H1 (cell line): ENCODE measurements around the gene EEF1AKMT3. TPM values are rescaled to one million over a fixed set of nuclear protein-coding genes. Genes with fewer than 3 reads are reported as not detected.

Experiments used
- CTCF ChIA-PET: fragments of 300-600 bp; sonication (Branson Sonifier 250); formaldehyde crosslinking; loops from one replicate; lab custom pipeline; 2021; ENCODE audit not compliant: partially characterized antibody; lab: Charles Lee
- POLR2A ChIA-PET: fragments of 300-600 bp; sonication (Branson Sonifier 250); formaldehyde crosslinking; loops from one replicate; lab custom pipeline; 2021; ENCODE audit warnings: inconsistent platforms; ENCODE audit not compliant: partially characterized antibody; lab: Charles Lee
- DNase-seq, 2 experiments: peaks; one replicate each; pipeline versions ENCODE4 v3.0.0 to v3.0.0-alpha.2; 2010 to 2022; ENCODE audit warnings: low spot score in 2 of 2, low read depth in 1 of 2, mixed read lengths in 1 of 2
- FAIRE-seq: peaks from 2 replicates; lab custom pipeline; 2011; peaks lifted over from hg19 to GRCh38; lab: Jason Lieb, UNC
- H2AFZ ChIP-seq: 2 replicates; pipeline ENCODE4 v1.8.1; 2012; ENCODE audit warnings: low read length, inconsistent platforms
- H2AK5ac ChIP-seq: 2 replicates; pipeline ENCODE4 v1.6.1; 2013; ENCODE audit warnings: low read depth, low read length
- H2BK120ac ChIP-seq: replicated peaks from 2 replicates; pipeline ENCODE3; 2013; ENCODE audit warnings: low read depth, low read length, inconsistent platforms
- H2BK12ac ChIP-seq: 2 replicates; pipeline ENCODE4 v1.6.1; 2013; ENCODE audit warnings: low read depth, low read length
- H2BK15ac ChIP-seq: 2 replicates; pipeline ENCODE4 v1.6.1; 2013; ENCODE audit warnings: low read length
- H2BK20ac ChIP-seq: 2 replicates; pipeline ENCODE4 v1.6.1; 2013; ENCODE audit warnings: low read length
- H2BK5ac ChIP-seq: 2 replicates; pipeline ENCODE4 v1.6.1; 2013; ENCODE audit warnings: low read depth, low read length
- H3K14ac ChIP-seq: 2 replicates; pipeline ENCODE4 v1.6.1; 2013; ENCODE audit warnings: inconsistent platforms; ENCODE audit not compliant: insufficient read length
- H3K18ac ChIP-seq: 2 replicates; pipeline ENCODE4 v1.6.1; 2013; ENCODE audit warnings: low read length; ENCODE audit errors: extremely low read depth
- H3K23ac ChIP-seq: 2 replicates; pipeline ENCODE4 v1.6.1; 2013; ENCODE audit warnings: inconsistent platforms; ENCODE audit not compliant: insufficient read length
- H3K23me2 ChIP-seq: 2 replicates; pipeline ENCODE4 v1.6.1; 2013; ENCODE audit warnings: low read depth, low read length
- H3K27ac ChIP-seq: 2 replicates; pipeline ENCODE4 v1.6.1; 2011; ENCODE audit warnings: low read depth, low read length, inconsistent platforms
- H3K27me3 ChIP-seq, 4 experiments: replicated peaks in 1 of 4; 1 replicate in 1 of 4; 2 replicates in 3 of 4; pipeline versions ENCODE4 v1.6.1 to v1.8.1; 2011 to 2013; ENCODE audit warnings: low read length in 3 of 4, mild to moderate bottlenecking in 3 of 4, inconsistent platforms in 2 of 4, mixed read lengths in 2 of 4, moderate library complexity in 1 of 4; ENCODE audit not compliant: control insufficient read depth in 3 of 4, insufficient read depth in 3 of 4; ENCODE audit errors: extremely low read depth in 1 of 4
- H3K36me3 ChIP-seq, 4 experiments: 2 replicates each; pipeline versions ENCODE4 v1.6.1 to v1.8.1; 2011 to 2013; ENCODE audit warnings: mild to moderate bottlenecking in 4 of 4, low read length in 3 of 4, moderate library complexity in 2 of 4, control low read depth in 1 of 4, inconsistent platforms in 1 of 4; ENCODE audit not compliant: insufficient read depth in 4 of 4, control insufficient read depth in 2 of 4
- H3K4ac ChIP-seq: replicated peaks from 2 replicates; pipeline ENCODE3; 2013; ENCODE audit warnings: low read length, low read depth, mixed read lengths, inconsistent platforms; ENCODE audit not compliant: insufficient read length
- H3K4me1 ChIP-seq, 4 experiments: replicated peaks in 1 of 4; 1 replicate in 1 of 4; 2 replicates in 3 of 4; pipeline versions ENCODE4 v1.6.1 to v1.8.1; 2011 to 2013; ENCODE audit warnings: low read length in 3 of 4, inconsistent platforms in 2 of 4, mixed read lengths in 1 of 4; ENCODE audit not compliant: insufficient read depth in 4 of 4, control insufficient read depth in 3 of 4
- H3K4me2 ChIP-seq, 2 experiments: 2 replicates each; pipeline versions ENCODE4 v1.6.1 to v1.8.1; 2011 to 2013; ENCODE audit warnings: low read depth in 2 of 2, low read length in 2 of 2, control low read depth in 1 of 2, inconsistent platforms in 1 of 2, mild to moderate bottlenecking in 1 of 2; ENCODE audit not compliant: insufficient read depth in 1 of 2
- H3K4me3 ChIP-seq, 4 experiments: fragments of 200-600, 300-600 bp in 1 of 4; sonication (generic), shearing (Covaris generic), sonication (Bioruptor Twin) in 1 of 4; 2 replicates each; pipeline versions ENCODE4 v1.5.1 to v1.8.1; 2011 to 2016; ENCODE audit warnings: low read length in 4 of 4, low read depth in 3 of 4, control low read depth in 2 of 4, inconsistent platforms in 2 of 4, mild to moderate bottlenecking in 2 of 4, mixed read lengths in 1 of 4, moderate library complexity in 1 of 4; ENCODE audit not compliant: insufficient read depth in 2 of 4; ENCODE audit errors: extremely low read depth in 1 of 4
- H3K56ac ChIP-seq: replicated peaks from 2 replicates; pipeline ENCODE3; 2013; ENCODE audit warnings: low read depth, mild to moderate bottlenecking, mixed read lengths, low read length, inconsistent platforms; ENCODE audit not compliant: insufficient read length
- H3K79me1 ChIP-seq: 2 replicates; pipeline ENCODE4 v1.6.1; 2013; ENCODE audit warnings: low read depth, low read length, control low read depth
- H3K79me2 ChIP-seq, 2 experiments: 2 replicates each; pipeline versions ENCODE4 v1.6.1 to v1.8.1; 2012 to 2013; ENCODE audit warnings: low read length in 2 of 2, mild to moderate bottlenecking in 2 of 2, inconsistent platforms in 1 of 2; ENCODE audit not compliant: insufficient read depth in 2 of 2, control insufficient read depth in 1 of 2
- H3K9ac ChIP-seq, 4 experiments: replicated peaks in 1 of 4; 1 replicate in 1 of 4; 2 replicates in 3 of 4; pipeline versions ENCODE4 v1.6.1 to v1.8.1; 2011 to 2013; ENCODE audit warnings: low read depth in 3 of 4, low read length in 3 of 4, control low read depth in 2 of 4, mild to moderate bottlenecking in 2 of 4, moderate library complexity in 2 of 4, inconsistent platforms in 1 of 4; ENCODE audit errors: extremely low read depth in 1 of 4
- H3K9me3 ChIP-seq, 2 experiments: 2 replicates each; pipeline versions ENCODE4 v1.6.1 to v1.8.1; 2012 to 2013; ENCODE audit warnings: mild to moderate bottlenecking in 2 of 2, moderate library complexity in 2 of 2, control low read depth in 1 of 2, inconsistent platforms in 1 of 2, low read depth in 1 of 2, low read length in 1 of 2, mixed read lengths in 1 of 2; ENCODE audit not compliant: insufficient read depth in 2 of 2
- H4K20me1 ChIP-seq, 2 experiments: replicated peaks in 1 of 2; 2 replicates each; pipeline versions ENCODE3 to v1.8.1; 2011 to 2013; ENCODE audit warnings: inconsistent platforms in 2 of 2, low read length in 2 of 2, mild to moderate bottlenecking in 1 of 2; ENCODE audit not compliant: insufficient read depth in 2 of 2, control insufficient read depth in 1 of 2
- H4K5ac ChIP-seq: 2 replicates; pipeline ENCODE4 v1.6.1; 2013; ENCODE audit warnings: low read length, low read depth, mixed read lengths, inconsistent platforms; ENCODE audit not compliant: insufficient read length
- H4K8ac ChIP-seq: 2 replicates; pipeline ENCODE4 v1.8.0; 2013; ENCODE audit warnings: mild to moderate bottlenecking, moderate library complexity, low read length, inconsistent platforms; ENCODE audit not compliant: insufficient read depth; ENCODE audit errors: extremely low read depth
- H4K91ac ChIP-seq: replicated peaks from 2 replicates; pipeline ENCODE3; 2013; ENCODE audit warnings: low read length, mixed read lengths, inconsistent platforms; ENCODE audit not compliant: insufficient read length
- CTCF ChIP-seq, 3 experiments: IDR thresholded peaks; 1 replicate in 2 of 3; 2 replicates in 1 of 3; pipeline versions ENCODE4 v1.5.1 to v1.6.1; 2011; ENCODE audit warnings: low read length in 3 of 3, mild to moderate bottlenecking in 3 of 3, inconsistent platforms in 2 of 3, low read depth in 1 of 3, moderate library complexity in 1 of 3; ENCODE audit not compliant: insufficient read depth in 1 of 3; ENCODE audit errors: control extremely low read depth in 1 of 3
- HDAC6 ChIP-seq: IDR thresholded peaks from one replicate; pipeline ENCODE4 v1.7.1; 2012; ENCODE audit warnings: low read depth, mild to moderate bottlenecking, inconsistent platforms, low read length, moderate library complexity
- RAD21 ChIP-seq, 2 experiments: IDR thresholded peaks in 1 of 2; conservative IDR thresholded peaks in 1 of 2; 2 replicates each; pipeline ENCODE4 v1.6.1; 2011; ENCODE audit warnings: low read depth in 2 of 2, low read length in 2 of 2, improper control_type of control experiment in 1 of 2, inconsistent platforms in 1 of 2, mild to moderate bottlenecking in 1 of 2, moderate library complexity in 1 of 2
- WGBS, 2 experiments: shearing (Covaris generic) in 1 of 2; methylation state at CpG; one replicate each; pipeline versions ENCODE4 v1.1.6 to v1.1.7; 2013 to 2015; ENCODE audit warnings: low lambda C conversion rate in 2 of 2, mixed read lengths in 2 of 2, inconsistent platforms in 1 of 2, low coverage in 1 of 2, missing lambda C conversion rate in 1 of 2; ENCODE audit not compliant: insufficient replicate concordance in 2 of 2, insufficient coverage in 1 of 2, insufficient read length in 1 of 2; ENCODE audit errors: extremely low coverage in 1 of 2, missing lambda C conversion rate in 1 of 2; 5-methylcytosine and 5-hydroxymethylcytosine counted together
- polyA plus RNA-seq, 7 experiments: library from polyadenylated mRNA; depleted of rRNA in 3 of 7; stranded (reverse) in 5 of 7; unstranded in 2 of 7; fragments of >200 nt in 5 of 7; fragments of 200-250 nt in 2 of 7; gene quantifications; 1 replicate in 5 of 7; 2 replicates in 1 of 7; 4 replicates in 1 of 7; pipeline versions ENCODE4 v1.2.1 to v1.2.3, GENCODE V29; 2011 to 2013; ENCODE audit warnings: missing spikeins in 2 of 7, mixed read lengths in 2 of 7
- total RNA-seq: library from RNA; stranded (reverse); fragmentation: NEBNext Ultra II Directional; extraction: Animal tissue kit (Norgen Biotek cat#: 25700); gene quantifications from 2 replicates; pipeline ENCODE4 v1.2.1, GENCODE V29; 2021

EEF1AKMT3 gene
- total and polyA plus RNA-seq, 2 of the 8 experiments (the other 6 are each of a cell fraction or from before 2014, with no cell fraction given), result 3.1 to 4.4 TPM

- no peaks in the 10 kb centered on the region for H3K4me1 ChIP-seq
- 0 out of 8 replicates have a peak, but pooled peaks cover 0 to 3% (median 0%) of the 10 kb centered on the region in 4 experiments for H3K36me3 ChIP-seq
- no peaks in the 10 kb centered on the region for H3K23me2 ChIP-seq
- H4K8ac ChIP-seq, result no peak overlapping the region
- no peaks in the 10 kb centered on the region for H3K9me3 ChIP-seq
- H2BK15ac ChIP-seq, result no peak overlapping the region
- no peak overlapping the region for H3K56ac ChIP-seq
- H3K4me3 ChIP-seq, result no peak overlapping the region
- 91% methylated on average over 16 of the region's 17 CpGs; no CpG with 5 or more reads in 1 of the 2 experiments for WGBS, 2 experiments
- no peak overlapping the region for H2AK5ac ChIP-seq
- H3K4me2 ChIP-seq, result no peak overlapping the region
- no peak overlapping the region for H3K18ac ChIP-seq
- peak in 1 of 2 experiments; percentile 41; a peak in 2 of 4 replicates for TF ChIP-seq RAD21 (IDR thresholded peaks at IDR 0.05 in 1 of 2, conservative IDR thresholded peaks at IDR 0.05 in 1 of 2; ENCODE audit: low read depth in 2 of 2, low read length in 2 of 2)
- TF ChIP-seq HDAC6, result no peak
- peak in 1 of 3 experiments; percentile 5; a peak in 1 of 4 replicates for TF ChIP-seq CTCF (IDR thresholded peaks at IDR 0.05; ENCODE audit: control extremely low read depth in 1 of 3, insufficient read depth in 1 of 3, low read depth in 1 of 3, low read length in 3 of 3)
- no peak overlapping the region for H2BK5ac ChIP-seq
- H3K4ac ChIP-seq, result no peak overlapping the region
- H3K27ac ChIP-seq, result no peak overlapping the region
- H3K79me1 ChIP-seq, result no peaks in the 10 kb centered on the region
- no peak overlapping the region for H4K5ac ChIP-seq
- H3K9ac ChIP-seq, result no peak overlapping the region
- H2BK120ac ChIP-seq, result no peak overlapping the region
- H4K91ac ChIP-seq, result no peak overlapping the region
- no peak overlapping the region for H2AFZ ChIP-seq
- no peaks in the 10 kb centered on the region for H3K79me2 ChIP-seq
- ChIA-PET CTCF (interaction anchor here (1.0 to 10.4 kb wide), 12 partner anchors 8 to 91 kb away, joined by 3 to 146 read pairs (median 8); partner anchors contain the start of gene TSFM), POLR2A (interaction anchor here (0.8 to 9.6 kb wide), 8 partner anchors 8 to 32 kb away, joined by 3 to 71 read pairs (median 6); partner anchors contain the start of genes CTDSP2 and TSFM)
- no peak overlapping the region for H3K23ac ChIP-seq
- no peaks in the 10 kb centered on the region for H4K20me1 ChIP-seq
- FAIRE-seq (no peak), DNase-seq (no peak)
- H3K27me3 ChIP-seq, result no peaks in the 10 kb centered on the region
- H2BK20ac ChIP-seq, result no peak overlapping the region
- H2BK12ac ChIP-seq, result peak overlapping the region; percentile 51; the same call in 1 of the 2 replicates
- H3K14ac ChIP-seq, result no peak overlapping the region
Observed at GRCh38 chr12:57813971-57814772, 41.8 kb downstream of the EEF1AKMT3 start.
